Nephron (organoid): ENCODE measurements around the gene TPPP.

Experiments used
- H3K27ac Mint-ChIP-seq, 3 experiments: 2 replicates each; pipeline ENCODE4 v1.8.0; 2020; ENCODE audit warnings: mixed read lengths in 3 of 3, mild to moderate bottlenecking in 2 of 3, moderate library complexity in 1 of 3
- H3K27me3 Mint-ChIP-seq: 2 replicates; pipeline ENCODE4 v1.8.0; 2021; ENCODE audit warnings: low read depth, mild to moderate bottlenecking, moderate library complexity, mixed read lengths
- H3K36me3 Mint-ChIP-seq: 2 replicates; pipeline ENCODE4 v1.8.0; 2020; ENCODE audit warnings: low read depth, mixed read lengths
- H3K4me1 Mint-ChIP-seq: 2 replicates; pipeline ENCODE4 v1.8.0; 2020; ENCODE audit warnings: mixed read lengths
- H3K4me3 Mint-ChIP-seq, 3 experiments: 2 replicates each; pipeline ENCODE4 v1.8.0; 2020; ENCODE audit warnings: mild to moderate bottlenecking in 3 of 3, mixed read lengths in 3 of 3, moderate library complexity in 2 of 3
- H3K9me3 Mint-ChIP-seq: 2 replicates; pipeline ENCODE4 v1.8.0; 2020; ENCODE audit warnings: mixed read lengths
- TF ChIP-seq, protein P1 (sequence below), 3 experiments: fragments of 200-600 bp; sonication (generic); IDR thresholded peaks; one replicate each; pipeline ENCODE4 v1.5.0; 2021; ENCODE audit warnings: antibody characterized with exemption in 3 of 3; ENCODE audit not compliant: unreplicated experiment in 3 of 3

The TPPP gene

DNA sequence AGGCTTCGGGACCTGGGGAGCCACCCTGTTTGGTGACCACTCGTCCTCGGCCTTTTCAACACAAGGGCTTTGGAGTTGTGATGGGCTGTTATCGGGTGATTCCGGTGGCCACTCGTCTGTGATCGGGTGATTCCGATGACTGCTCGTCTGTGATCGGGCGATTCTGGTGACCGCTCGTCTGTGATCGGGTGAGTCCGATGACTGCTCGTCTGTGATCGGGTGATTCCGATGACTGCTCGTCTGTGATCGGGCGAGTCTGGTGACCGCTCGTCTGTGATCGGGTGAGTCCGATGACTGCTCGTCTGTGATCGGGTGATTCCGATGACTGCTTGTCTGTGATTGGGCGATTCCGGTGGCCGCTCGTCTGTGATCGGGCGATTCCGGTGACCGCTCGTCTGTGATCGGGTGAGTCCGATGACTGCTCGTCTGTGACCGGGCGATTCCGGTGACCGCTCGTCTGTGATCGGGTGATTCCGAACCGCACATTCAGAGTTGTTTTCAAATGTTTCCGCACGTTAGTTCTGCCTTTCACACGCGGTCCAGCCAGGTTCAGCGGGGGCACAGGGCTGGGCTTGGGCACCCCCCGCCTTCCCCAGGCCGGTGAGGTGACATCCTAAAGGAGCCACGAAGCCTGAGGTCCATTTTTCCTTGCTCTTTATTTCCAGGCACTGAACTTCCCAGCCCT is 30.3 kb downstream of the TPPP start:
- H3K36me3 Mint-ChIP-seq: peaks cover 55% of the 10 kb centered on the region
- H3K9me3 Mint-ChIP-seq: peaks cover 2% of the 10 kb centered on the region
- TF ChIP-seq, protein P1, sequence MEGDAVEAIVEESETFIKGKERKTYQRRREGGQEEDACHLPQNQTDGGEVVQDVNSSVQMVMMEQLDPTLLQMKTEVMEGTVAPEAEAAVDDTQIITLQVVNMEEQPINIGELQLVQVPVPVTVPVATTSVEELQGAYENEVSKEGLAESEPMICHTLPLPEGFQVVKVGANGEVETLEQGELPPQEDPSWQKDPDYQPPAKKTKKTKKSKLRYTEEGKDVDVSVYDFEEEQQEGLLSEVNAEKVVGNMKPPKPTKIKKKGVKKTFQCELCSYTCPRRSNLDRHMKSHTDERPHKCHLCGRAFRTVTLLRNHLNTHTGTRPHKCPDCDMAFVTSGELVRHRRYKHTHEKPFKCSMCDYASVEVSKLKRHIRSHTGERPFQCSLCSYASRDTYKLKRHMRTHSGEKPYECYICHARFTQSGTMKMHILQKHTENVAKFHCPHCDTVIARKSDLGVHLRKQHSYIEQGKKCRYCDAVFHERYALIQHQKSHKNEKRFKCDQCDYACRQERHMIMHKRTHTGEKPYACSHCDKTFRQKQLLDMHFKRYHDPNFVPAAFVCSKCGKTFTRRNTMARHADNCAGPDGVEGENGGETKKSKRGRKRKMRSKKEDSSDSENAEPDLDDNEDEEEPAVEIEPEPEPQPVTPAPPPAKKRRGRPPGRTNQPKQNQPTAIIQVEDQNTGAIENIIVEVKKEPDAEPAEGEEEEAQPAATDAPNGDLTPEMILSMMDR (IDR thresholded peaks at IDR 0.05; ENCODE audit: unreplicated experiment in 3 of 3): no peak
- no peaks in the 10 kb centered on the region for H3K27me3 Mint-ChIP-seq
- no peaks in the 10 kb centered on the region for H3K4me1 Mint-ChIP-seq
- no peak overlapping the region for H3K4me3 Mint-ChIP-seq
- H3K27ac Mint-ChIP-seq: no peak overlapping the region

DNA sequence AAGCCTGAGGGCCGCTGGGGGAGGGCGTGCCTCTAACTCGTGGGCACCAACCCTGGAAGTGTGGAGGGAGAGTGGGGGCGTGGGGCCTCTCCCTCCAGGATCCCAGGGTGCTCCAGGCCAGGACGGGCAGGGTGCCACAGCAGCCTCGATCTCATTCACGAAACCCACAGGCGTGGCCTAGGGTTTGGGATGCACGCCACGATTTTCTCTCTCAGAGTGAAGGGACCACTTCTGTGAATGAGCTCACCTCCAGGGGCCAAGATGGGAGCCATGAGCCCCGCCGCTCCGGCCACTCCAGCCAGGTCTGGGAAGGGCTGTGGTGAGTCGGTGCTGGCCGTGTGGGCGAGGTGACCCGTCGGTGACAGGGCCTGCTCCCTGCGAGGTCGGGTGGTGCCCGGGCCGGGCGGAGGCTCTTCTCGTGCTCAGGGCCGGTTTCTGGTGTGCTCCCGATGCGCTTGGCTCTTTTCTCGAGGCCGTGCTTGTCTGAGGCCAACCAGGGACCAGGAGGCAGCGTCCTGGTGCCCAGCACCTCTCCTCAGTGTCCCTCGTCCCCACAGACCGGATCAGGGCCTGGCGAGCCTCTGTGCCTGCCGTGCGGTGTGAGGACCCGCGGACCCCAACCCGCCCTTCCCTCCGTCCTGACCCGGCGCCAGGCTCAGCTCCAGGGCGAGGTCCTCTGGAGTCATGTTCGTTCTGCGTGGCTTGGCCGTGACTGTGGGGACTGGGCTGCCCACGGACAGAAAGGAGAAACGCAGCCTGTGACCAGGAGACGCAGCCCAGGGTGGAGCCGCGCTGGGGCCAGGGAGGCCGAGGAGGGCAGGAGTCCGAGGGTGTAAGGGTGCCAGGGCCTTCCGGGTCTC is 31.0 kb downstream of the TPPP start:
- TF ChIP-seq, protein P1 (IDR thresholded peaks at IDR 0.05; ENCODE audit: unreplicated experiment in 3 of 3): no peak
- Mint-ChIP-seq H3K9me3 (peaks cover 2% of the 10 kb centered on the region), H3K27ac (no peak overlapping the region), H3K36me3 (peaks cover 56% of the 10 kb centered on the region), H3K27me3 (no peaks in the 10 kb centered on the region), H3K4me1 (no peaks in the 10 kb centered on the region), H3K4me3 (no peak overlapping the region)

DNA sequence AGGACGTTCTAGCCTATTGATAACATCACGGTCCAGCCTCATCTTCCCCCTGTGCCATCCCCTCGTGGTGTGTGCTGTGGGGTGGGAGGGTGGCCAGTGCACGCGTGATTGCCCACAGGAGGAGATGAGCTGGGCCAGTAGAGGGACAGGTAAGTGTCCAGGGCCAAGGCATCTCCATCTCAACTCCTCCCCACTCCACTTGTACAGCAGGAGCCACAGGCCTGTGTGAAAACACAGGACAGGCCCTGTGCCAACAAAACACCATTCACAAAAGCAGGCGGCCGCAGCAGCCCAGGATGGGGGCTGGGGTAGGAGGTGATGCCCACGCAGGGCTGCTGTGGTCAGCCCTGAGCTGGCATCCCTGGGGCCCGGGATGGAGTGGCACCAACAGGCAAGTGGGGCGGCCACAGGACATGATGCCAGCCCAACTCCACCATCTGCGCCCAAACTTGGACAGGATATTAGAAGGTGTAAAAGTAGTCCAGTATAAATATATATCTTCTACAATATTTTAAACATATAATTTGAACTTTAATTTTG is 32.6 kb downstream of the TPPP start:
- TF ChIP-seq, protein P1 (IDR thresholded peaks at IDR 0.05; ENCODE audit: unreplicated experiment in 3 of 3): no peak
- Mint-ChIP-seq H3K36me3 (peaks cover 63% of the 10 kb centered on the region), H3K27ac (no peak overlapping the region), H3K4me3 (no peak overlapping the region), H3K9me3 (peaks cover 2% of the 10 kb centered on the region), H3K27me3 (no peaks in the 10 kb centered on the region), H3K4me1 (no peaks in the 10 kb centered on the region)

DNA sequence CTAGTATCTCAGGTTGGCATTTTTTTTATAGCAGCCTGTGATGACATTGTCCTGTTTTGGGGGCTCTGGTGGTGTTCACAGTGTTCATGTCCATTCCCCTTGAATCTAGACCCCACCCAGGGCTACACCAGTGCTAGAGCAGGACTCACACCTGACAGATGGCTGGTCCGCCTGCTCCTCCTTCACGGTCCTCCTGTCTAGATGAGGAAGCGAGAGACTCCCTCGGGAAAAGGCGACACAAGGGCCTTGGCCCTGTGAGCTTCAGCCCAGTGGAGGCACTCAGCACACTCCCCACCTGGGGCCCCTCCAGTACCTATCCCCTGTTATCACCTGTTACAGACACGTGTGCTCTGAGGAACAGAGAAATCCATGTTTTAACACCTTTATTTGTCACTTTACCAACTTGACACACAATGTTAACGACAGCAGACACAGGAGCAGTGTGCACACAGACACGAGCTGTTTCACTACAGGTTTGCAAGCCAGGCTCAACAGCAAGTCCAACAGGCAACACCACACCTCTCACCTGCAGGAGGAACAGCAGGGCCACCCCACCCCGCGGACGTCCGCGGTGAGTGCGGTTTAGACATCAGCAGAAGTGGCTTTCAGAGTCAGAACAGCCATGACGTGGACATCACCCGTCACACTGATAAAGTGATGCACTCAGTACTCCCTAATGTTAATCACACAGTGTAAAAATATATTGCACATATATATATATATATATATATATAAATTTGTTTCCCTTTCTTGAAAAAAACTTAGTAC is 33.5 kb downstream of the TPPP start:
- peaks cover 2% of the 10 kb centered on the region for H3K9me3 Mint-ChIP-seq
- no peaks in the 10 kb centered on the region for H3K4me1 Mint-ChIP-seq
- H3K4me3 Mint-ChIP-seq: no peak overlapping the region
- H3K36me3 Mint-ChIP-seq: peaks cover 68% of the 10 kb centered on the region
- H3K27ac Mint-ChIP-seq: no peak overlapping the region
- no peaks in the 10 kb centered on the region for H3K27me3 Mint-ChIP-seq
- TF ChIP-seq, protein P1 (IDR thresholded peaks at IDR 0.05; ENCODE audit: unreplicated experiment in 3 of 3): no peak

DNA sequence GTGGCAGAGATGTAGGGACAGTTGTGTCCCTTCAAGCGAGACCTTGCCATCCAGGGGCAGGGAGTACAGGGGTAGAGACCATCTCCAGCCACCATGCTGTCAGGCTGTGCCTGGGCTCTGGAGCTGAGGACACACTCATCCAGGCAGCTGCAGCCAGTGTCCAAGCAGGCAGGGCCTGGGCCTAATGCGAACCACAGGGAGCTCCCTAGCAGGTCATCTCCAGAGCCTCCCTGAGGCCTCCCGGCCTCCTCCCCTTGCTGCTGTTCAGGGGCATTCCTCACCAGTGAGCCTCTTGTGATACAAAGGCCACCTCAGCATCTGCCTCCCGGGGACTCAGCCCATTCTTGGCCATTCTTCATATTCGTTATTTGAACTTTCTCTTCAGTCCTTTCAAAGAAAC is 35.0 kb downstream of the TPPP start:
- no peaks in the 10 kb centered on the region for H3K4me1 Mint-ChIP-seq
- peaks cover 2% of the 10 kb centered on the region for H3K9me3 Mint-ChIP-seq
- H3K27me3 Mint-ChIP-seq: no peaks in the 10 kb centered on the region
- peaks cover 77% of the 10 kb centered on the region for H3K36me3 Mint-ChIP-seq
- H3K27ac Mint-ChIP-seq: no peak overlapping the region
- no peak overlapping the region for H3K4me3 Mint-ChIP-seq
- TF ChIP-seq, protein P1 (IDR thresholded peaks at IDR 0.05; ENCODE audit: unreplicated experiment in 3 of 3): no peak
